CD14-positive monocyte (primary cell): Measurements from ENCODE around the gene NOTO. TPM values are rescaled to one million over a fixed set of nuclear protein-coding genes. Genes with fewer than 3 reads are reported as not detected.
A peak's percentile ranks its signal among the peaks of the same experiment; 100 is the strongest.
"Not testable (repeated sequence)": the region's sequence is repeated elsewhere in the genome, so short reads cannot be mapped to it uniquely, and the experiment has no call there.

Experiments used
- DNase-seq, 3 donors: peaks; one replicate each; pipeline ENCODE4 v3.0.0-alpha.2; 2011 to 2022
- H2AFZ ChIP-seq: 2 replicates; pipeline ENCODE4 v1.6.0; 2012; ENCODE audit warnings: mild to moderate bottlenecking, low read depth, low read length, inconsistent platforms; ENCODE audit not compliant: insufficient read depth, poor library complexity, severe bottlenecking
- H3K27ac ChIP-seq, 2 donors: 1 replicate in 1 of 2; 2 replicates in 1 of 2; pipeline ENCODE4 v1.5.1; 2012 to 2013; ENCODE audit warnings: low read length in 2 of 2, control low read depth in 1 of 2, inconsistent platforms in 1 of 2, low read depth in 1 of 2, mild to moderate bottlenecking in 1 of 2
- H3K27me3 ChIP-seq, 2 donors: one replicate each; pipeline versions ENCODE4 v1.6.0 to v1.6.1; 2011 to 2013; ENCODE audit warnings: low read length in 2 of 2; ENCODE audit not compliant: control insufficient read depth in 2 of 2, insufficient read depth in 2 of 2
- H3K36me3 ChIP-seq, 2 donors: replicated peaks in 1 of 2; 1 replicate in 1 of 2; 2 replicates in 1 of 2; pipeline versions ENCODE4 v1.5.1 to v1.6.1; 2012 to 2013; ENCODE audit warnings: low read length in 2 of 2, control low read depth in 1 of 2, inconsistent platforms in 1 of 2, mild to moderate bottlenecking in 1 of 2; ENCODE audit not compliant: insufficient read depth in 2 of 2, control insufficient read depth in 1 of 2
- H3K4me1 ChIP-seq, 2 donors: 1 replicate in 1 of 2; 2 replicates in 1 of 2; pipeline versions ENCODE4 v1.5.1 to v1.6.1; 2012 to 2013; ENCODE audit warnings: low read length in 2 of 2, control low read depth in 1 of 2, inconsistent platforms in 1 of 2, mild to moderate bottlenecking in 1 of 2, moderate library complexity in 1 of 2; ENCODE audit not compliant: insufficient read depth in 2 of 2, control insufficient read depth in 1 of 2
- H3K4me2 ChIP-seq: replicated peaks from 2 replicates; pipeline ENCODE3; 2012; ENCODE audit warnings: low read length, moderate library complexity, mild to moderate bottlenecking; ENCODE audit not compliant: poor library complexity, severe bottlenecking; ENCODE audit errors: extremely low read depth
- H3K4me3 ChIP-seq, 3 experiments: fragments of 200-600 bp in 1 of 3; sonication (generic) in 1 of 3; replicated peaks in 1 of 3; 1 replicate in 2 of 3; 2 replicates in 1 of 3; pipeline ENCODE4 v1.5.1; 2011 to 2013; ENCODE audit warnings: low read length in 3 of 3, mild to moderate bottlenecking in 3 of 3, control low read depth in 2 of 3, low read depth in 2 of 3, inconsistent platforms in 1 of 3, moderate library complexity in 1 of 3
- H3K79me2 ChIP-seq: 2 replicates; pipeline ENCODE4 v1.6.0; 2012; ENCODE audit warnings: mild to moderate bottlenecking, control low read depth, inconsistent platforms, low read length, moderate library complexity; ENCODE audit not compliant: insufficient read depth
- H3K9ac ChIP-seq: 2 replicates; pipeline ENCODE4 v1.6.0; 2017; ENCODE audit warnings: low read length, mild to moderate bottlenecking; ENCODE audit not compliant: insufficient read depth, poor library complexity, severe bottlenecking
- H3K9me3 ChIP-seq, 2 donors: replicated peaks in 1 of 2; 1 replicate in 1 of 2; 2 replicates in 1 of 2; pipeline versions ENCODE4 v1.5.1 to v1.6.1; 2012 to 2013; ENCODE audit warnings: low read length in 2 of 2, control low read depth in 1 of 2; ENCODE audit not compliant: control insufficient read depth in 1 of 2, insufficient read depth in 1 of 2
- H4K20me1 ChIP-seq: 2 replicates; pipeline ENCODE4 v1.6.0; 2012; ENCODE audit warnings: mild to moderate bottlenecking, low read length, control low read depth, moderate library complexity; ENCODE audit not compliant: insufficient read depth
- H3K27ac Mint-ChIP-seq, 7 donors: one replicate each; pipeline ENCODE4 v1.8.0; 2020; ENCODE audit warnings: mild to moderate bottlenecking in 7 of 7, mixed read lengths in 7 of 7, moderate library complexity in 6 of 7, inconsistent platforms in 2 of 7
- H3K27me3 Mint-ChIP-seq, 3 donors: one replicate each; pipeline ENCODE4 v1.8.0; 2021 to 2022; ENCODE audit warnings: low read depth in 3 of 3, mild to moderate bottlenecking in 3 of 3, mixed read lengths in 3 of 3, moderate library complexity in 3 of 3, inconsistent platforms in 1 of 3
- H3K36me3 Mint-ChIP-seq, 2 donors: one replicate each; pipeline ENCODE4 v1.8.0; 2020; ENCODE audit warnings: mixed read lengths in 2 of 2, inconsistent platforms in 1 of 2, mild to moderate bottlenecking in 1 of 2
- H3K4me1 Mint-ChIP-seq: one replicate; pipeline ENCODE4 v1.8.0; 2020; ENCODE audit warnings: mild to moderate bottlenecking, mixed read lengths
- H3K4me3 Mint-ChIP-seq, 2 donors: one replicate each; pipeline ENCODE4 v1.8.0; 2020; ENCODE audit warnings: mild to moderate bottlenecking in 2 of 2, mixed read lengths in 2 of 2, moderate library complexity in 1 of 2
- H3K9me3 Mint-ChIP-seq, 7 donors: one replicate each; pipeline ENCODE4 v1.8.0; 2020 to 2022; ENCODE audit warnings: mixed read lengths in 7 of 7, mild to moderate bottlenecking in 6 of 7, moderate library complexity in 6 of 7, inconsistent platforms in 2 of 7
- WGBS: methylation state at CpG from one replicate; pipeline ENCODE4 v1.1.5; 2013; ENCODE audit warnings: missing lambda C conversion rate; ENCODE audit not compliant: insufficient coverage; 5-methylcytosine and 5-hydroxymethylcytosine counted together
- intact Hi-C, 2 donors: fragments of 100-400 bp; cut with micrococcal nuclease; formaldehyde crosslinking; loops; one replicate each; pipeline versions ENCODE4 v1.15.0 to v1.15.1; 2023
- polyA plus RNA-seq, 3 donors: library from polyadenylated mRNA; depleted of rRNA in 1 of 3; unstranded in 2 of 3; stranded (reverse) in 1 of 3; fragments of 300-500 nt in 2 of 3; fragments of >200 nt in 1 of 3; fragmentation: Illumina TruSeq in 2 of 3; gene quantifications; 1 replicate in 2 of 3; 2 replicates in 1 of 3; pipeline ENCODE4 v1.2.3, GENCODE V29; 2012 to 2021
- TF ChIP-seq, protein P1 (sequence below): fragments of 200-600 bp; IDR thresholded peaks from one replicate; pipeline ENCODE4 v1.8.0; 2022; ENCODE audit warnings: antibody characterized with exemption, mild to moderate bottlenecking

NOTO gene
- polyA plus RNA-seq, 3 donors, result not detected

- Histone ChIP-seq H3K27me3 (peaks cover 19 to 39% of the 10 kb centered on the region in 2 donors), H3K4me2 (no peak overlapping the region), H3K9ac (no peak overlapping the region), H3K36me3 (no peaks in the 10 kb centered on the region), H2AFZ (no peak overlapping the region), H3K79me2 (no peaks in the 10 kb centered on the region), H3K4me1 (peaks cover 0 to 4% of the 10 kb centered on the region in 2 donors), H3K9me3 (no peaks in the 10 kb centered on the region), H3K4me3 (no peak overlapping the region), H3K27ac (no peak overlapping the region), H4K20me1 (no peaks in the 10 kb centered on the region)
- Mint-ChIP-seq H3K27ac (no peak overlapping the region), H3K9me3 (peaks cover 0 to 18% (median 7%) of the 10 kb centered on the region in 7 donors), H3K27me3 (peaks cover 49 to 68% (median 52%) of the 10 kb centered on the region in 3 donors), H3K4me3 (no peak overlapping the region), H3K36me3 (peaks cover 0 to 3% of the 10 kb centered on the region in 2 donors), H3K4me1 (peaks cover 2% of the 10 kb centered on the region)
- DNase-seq, result no peak
- TF ChIP-seq, protein P1, sequence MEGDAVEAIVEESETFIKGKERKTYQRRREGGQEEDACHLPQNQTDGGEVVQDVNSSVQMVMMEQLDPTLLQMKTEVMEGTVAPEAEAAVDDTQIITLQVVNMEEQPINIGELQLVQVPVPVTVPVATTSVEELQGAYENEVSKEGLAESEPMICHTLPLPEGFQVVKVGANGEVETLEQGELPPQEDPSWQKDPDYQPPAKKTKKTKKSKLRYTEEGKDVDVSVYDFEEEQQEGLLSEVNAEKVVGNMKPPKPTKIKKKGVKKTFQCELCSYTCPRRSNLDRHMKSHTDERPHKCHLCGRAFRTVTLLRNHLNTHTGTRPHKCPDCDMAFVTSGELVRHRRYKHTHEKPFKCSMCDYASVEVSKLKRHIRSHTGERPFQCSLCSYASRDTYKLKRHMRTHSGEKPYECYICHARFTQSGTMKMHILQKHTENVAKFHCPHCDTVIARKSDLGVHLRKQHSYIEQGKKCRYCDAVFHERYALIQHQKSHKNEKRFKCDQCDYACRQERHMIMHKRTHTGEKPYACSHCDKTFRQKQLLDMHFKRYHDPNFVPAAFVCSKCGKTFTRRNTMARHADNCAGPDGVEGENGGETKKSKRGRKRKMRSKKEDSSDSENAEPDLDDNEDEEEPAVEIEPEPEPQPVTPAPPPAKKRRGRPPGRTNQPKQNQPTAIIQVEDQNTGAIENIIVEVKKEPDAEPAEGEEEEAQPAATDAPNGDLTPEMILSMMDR, result no peak
- intact Hi-C loops, result no loop called here
These were observed 4.8 kb upstream of the NOTO start for GRCh38 chr2:73197579-73197978.

- Mint-ChIP-seq H3K9me3 (peaks cover 0 to 19% (median 5%) of the 10 kb centered on the region in 7 donors), H3K27me3 (peaks cover 70 to 86% (median 70%) of the 10 kb centered on the region in 3 donors), H3K4me3 (peak overlapping the region in 1 of 2 donors; percentile 46)
- H3K36me3 Mint-ChIP-seq, H2AFZ ChIP-seq, H4K20me1 ChIP-seq, H3K36me3 ChIP-seq, H3K79me2 ChIP-seq, H3K4me2 ChIP-seq, DNase-seq, H3K27ac ChIP-seq, H3K27ac Mint-ChIP-seq, H3K4me3 ChIP-seq, H3K4me1 Mint-ChIP-seq, H3K9ac ChIP-seq, intact Hi-C loops: not testable (repeated sequence)
- peaks cover 0 to 13% of the 10 kb centered on the region in 2 donors for H3K4me1 ChIP-seq
- H3K27me3 ChIP-seq, result peaks cover 37 to 62% of the 10 kb centered on the region in 2 donors
- WGBS, result 84% methylated on average over 6 of the region's 10 CpGs
- peaks cover 0 to 10% of the 10 kb centered on the region in 2 donors for H3K9me3 ChIP-seq
These were observed 2.1 kb upstream of the NOTO start for GRCh38 chr2:73200281-73200680.
